ENCODE measurements around the gene OR7C2.
A peak's percentile ranks its signal among the peaks of the same experiment; 100 is the strongest.

Gene OR7C2

GRCh38 chr19:14957464-14957863 is 16.2 kb downstream of the OR7C2 start:
- peaks cover 3 to 49% (median 15%) of the 10 kb centered on the region in 5 experiments for H3K9me3 ChIP-seq (ENCODE audit: control extremely low read depth in 1 of 5, control insufficient read depth in 4 of 5, insufficient read depth in 2 of 5, low read depth in 1 of 5, low read length in 4 of 5)
- no peaks in the 10 kb centered on the region for H3K27me3 ChIP-seq (replicated peaks in 2 of 5; ENCODE audit: control insufficient read depth in 4 of 5, insufficient read depth in 5 of 5, low read length in 4 of 5)
- DNase-seq = no peak
- ChIA-PET POLR2A (no interaction called here), CTCF (interaction anchor here (1.0 kb wide), 1 partner anchor 9 kb away, joined by 3 read pairs; no protein-coding TSS in a partner anchor)
- no peak overlapping the region for H3K4me3 ChIP-seq (ENCODE audit: control insufficient read depth in 1 of 7, extremely low read depth in 1 of 7, insufficient read depth in 4 of 7, low read depth in 2 of 7, low read length in 6 of 7)
- H3K27ac ChIP-seq (ENCODE audit: insufficient read depth in 1 of 2, low read depth in 1 of 2, low read length in 2 of 2, poor library complexity in 1 of 2, severe bottlenecking in 2 of 2) = no peak overlapping the region
- peaks cover 0 to 32% (median 5%) of the 10 kb centered on the region in 4 experiments for H3K36me3 ChIP-seq (ENCODE audit: control insufficient read depth in 4 of 4, insufficient read depth in 4 of 4, low read length in 3 of 4)
- H3K4me1 ChIP-seq (ENCODE audit: control extremely low read depth in 1 of 4, control insufficient read depth in 4 of 4, insufficient read depth in 4 of 4, low read length in 3 of 4) = no peaks in the 10 kb centered on the region
- 96% methylated on average over 3 of the region's 3 CpGs for WGBS (ENCODE audit: insufficient coverage)

- no peak overlapping the region for H3K4me3 ChIP-seq (ENCODE audit: control insufficient read depth in 1 of 7, extremely low read depth in 1 of 7, insufficient read depth in 4 of 7, low read depth in 2 of 7, low read length in 6 of 7)
- peaks cover 0 to 36% (median 5%) of the 10 kb centered on the region in 4 experiments for H3K36me3 ChIP-seq (ENCODE audit: control insufficient read depth in 4 of 4, insufficient read depth in 4 of 4, low read length in 3 of 4)
- WGBS (ENCODE audit: insufficient coverage) = 100% methylated on average over 1 of the region's 1 CpG
- no peak overlapping the region for H3K27ac ChIP-seq (ENCODE audit: insufficient read depth in 1 of 2, low read depth in 1 of 2, low read length in 2 of 2, poor library complexity in 1 of 2, severe bottlenecking in 2 of 2)
- H3K27me3 ChIP-seq (replicated peaks in 2 of 5; ENCODE audit: control insufficient read depth in 4 of 5, insufficient read depth in 5 of 5, low read length in 4 of 5) = no peaks in the 10 kb centered on the region
- ChIA-PET CTCF (interaction anchor here (1.0 kb wide), 1 partner anchor 12 kb away, joined by 3 read pairs; no protein-coding TSS in a partner anchor), POLR2A (no interaction called here)
- no peaks in the 10 kb centered on the region for H3K4me1 ChIP-seq (ENCODE audit: control extremely low read depth in 1 of 4, control insufficient read depth in 4 of 4, insufficient read depth in 4 of 4, low read length in 3 of 4)
- DNase-seq = peak in 1 of 3 donors; percentile 10
- H3K9me3 ChIP-seq (ENCODE audit: control extremely low read depth in 1 of 5, control insufficient read depth in 4 of 5, insufficient read depth in 2 of 5, low read depth in 1 of 5, low read length in 4 of 5) = peaks cover 3 to 49% (median 15%) of the 10 kb centered on the region in 5 experiments
These were observed 18.0 kb downstream of the OR7C2 start for GRCh38 chr19:14959263-14959662.

- ChIA-PET POLR2A (interaction anchor here (0.6 kb wide), 1 partner anchor 90 kb away, joined by 3 read pairs; no protein-coding TSS in a partner anchor), CTCF (no interaction called here)
- H3K4me3 ChIP-seq (ENCODE audit: control insufficient read depth in 1 of 7, extremely low read depth in 1 of 7, insufficient read depth in 4 of 7, low read depth in 2 of 7, low read length in 6 of 7) = no peak overlapping the region
- peaks cover 0 to 36% (median 5%) of the 10 kb centered on the region in 4 experiments for H3K36me3 ChIP-seq (ENCODE audit: control insufficient read depth in 4 of 4, insufficient read depth in 4 of 4, low read length in 3 of 4)
- H3K27ac ChIP-seq (ENCODE audit: insufficient read depth in 1 of 2, low read depth in 1 of 2, low read length in 2 of 2, poor library complexity in 1 of 2, severe bottlenecking in 2 of 2) = no peak overlapping the region
- no peaks in the 10 kb centered on the region for H3K27me3 ChIP-seq (replicated peaks in 2 of 5; ENCODE audit: control insufficient read depth in 4 of 5, insufficient read depth in 5 of 5, low read length in 4 of 5)
- DNase-seq = no peak
- WGBS (ENCODE audit: insufficient coverage) = 97% methylated on average over 20 of the region's 24 CpGs
- peaks cover 3 to 45% (median 15%) of the 10 kb centered on the region in 5 experiments for H3K9me3 ChIP-seq (ENCODE audit: control extremely low read depth in 1 of 5, control insufficient read depth in 4 of 5, insufficient read depth in 2 of 5, low read depth in 1 of 5, low read length in 4 of 5)
- H3K4me1 ChIP-seq (ENCODE audit: control extremely low read depth in 1 of 4, control insufficient read depth in 4 of 4, insufficient read depth in 4 of 4, low read length in 3 of 4) = no peaks in the 10 kb centered on the region
These were observed 20.8 kb downstream of the OR7C2 start for GRCh38 chr19:14961956-14962685.

- POLR2A ChIA-PET = no interaction called here
- no peak for DNase-seq
- H3K4me1 ChIP-seq (ENCODE audit: control extremely low read depth in 1 of 4, control insufficient read depth in 4 of 4, insufficient read depth in 4 of 4, low read length in 3 of 4) = no peaks in the 10 kb centered on the region
- CTCF ChIA-PET = no interaction called here
- H3K36me3 ChIP-seq (ENCODE audit: control insufficient read depth in 4 of 4, insufficient read depth in 4 of 4, low read length in 3 of 4) = peaks cover 0 to 22% (median 3%) of the 10 kb centered on the region in 4 experiments
- H3K9me3 ChIP-seq (ENCODE audit: control extremely low read depth in 1 of 5, control insufficient read depth in 4 of 5, insufficient read depth in 2 of 5, low read depth in 1 of 5, low read length in 4 of 5) = no peaks in the 10 kb centered on the region
- no peak overlapping the region for H3K27ac ChIP-seq (ENCODE audit: insufficient read depth in 1 of 2, low read depth in 1 of 2, low read length in 2 of 2, poor library complexity in 1 of 2, severe bottlenecking in 2 of 2)
- peaks cover 0 to 2% (median 0%) of the 10 kb centered on the region in 5 experiments for H3K27me3 ChIP-seq (replicated peaks in 2 of 5; ENCODE audit: control insufficient read depth in 4 of 5, insufficient read depth in 5 of 5, low read length in 4 of 5)
- no peak overlapping the region for H3K4me3 ChIP-seq (ENCODE audit: control insufficient read depth in 1 of 7, extremely low read depth in 1 of 7, insufficient read depth in 4 of 7, low read depth in 2 of 7, low read length in 6 of 7)
- WGBS (ENCODE audit: insufficient coverage) = 95% methylated on average over 13 of the region's 14 CpGs
These were observed 27.0 kb downstream of the OR7C2 start for GRCh38 chr19:14968247-14968646.

- Histone ChIP-seq H3K4me3 (ENCODE audit: control insufficient read depth in 1 of 7, extremely low read depth in 1 of 7, insufficient read depth in 4 of 7, low read depth in 2 of 7, low read length in 6 of 7) (no peak overlapping the region), H3K27me3 (replicated peaks in 2 of 5; ENCODE audit: control insufficient read depth in 4 of 5, insufficient read depth in 5 of 5, low read length in 4 of 5) (peaks cover 0 to 2% (median 0%) of the 10 kb centered on the region in 5 experiments), H3K27ac (ENCODE audit: insufficient read depth in 1 of 2, low read depth in 1 of 2, low read length in 2 of 2, poor library complexity in 1 of 2, severe bottlenecking in 2 of 2) (no peak overlapping the region), H3K4me1 (ENCODE audit: control extremely low read depth in 1 of 4, control insufficient read depth in 4 of 4, insufficient read depth in 4 of 4, low read length in 3 of 4) (no peaks in the 10 kb centered on the region), H3K36me3 (ENCODE audit: control insufficient read depth in 4 of 4, insufficient read depth in 4 of 4, low read length in 3 of 4) (peaks cover 0 to 21% (median 3%) of the 10 kb centered on the region in 4 experiments), H3K9me3 (ENCODE audit: control extremely low read depth in 1 of 5, control insufficient read depth in 4 of 5, insufficient read depth in 2 of 5, low read depth in 1 of 5, low read length in 4 of 5) (no peaks in the 10 kb centered on the region)
- no peak for DNase-seq
- 84% methylated on average over 7 of the region's 7 CpGs for WGBS (ENCODE audit: insufficient coverage)
- POLR2A ChIA-PET = no interaction called here
- CTCF ChIA-PET = interaction anchor here (0.6 kb wide), 1 partner anchor 52 kb away, joined by 3 read pairs; no protein-coding TSS in a partner anchor
These were observed 30.2 kb downstream of the OR7C2 start for GRCh38 chr19:14971474-14971873.

GRCh38 chr19:14972676-14973075 is 31.4 kb downstream of the OR7C2 start:
- no peaks in the 10 kb centered on the region for H3K4me1 ChIP-seq (ENCODE audit: control extremely low read depth in 1 of 4, control insufficient read depth in 4 of 4, insufficient read depth in 4 of 4, low read length in 3 of 4)
- no peaks in the 10 kb centered on the region for H3K9me3 ChIP-seq (ENCODE audit: control extremely low read depth in 1 of 5, control insufficient read depth in 4 of 5, insufficient read depth in 2 of 5, low read depth in 1 of 5, low read length in 4 of 5)
- H3K27ac ChIP-seq (ENCODE audit: insufficient read depth in 1 of 2, low read depth in 1 of 2, low read length in 2 of 2, poor library complexity in 1 of 2, severe bottlenecking in 2 of 2) = no peak overlapping the region
- WGBS (ENCODE audit: insufficient coverage) = 94% methylated on average over 27 of the region's 27 CpGs
- POLR2A ChIA-PET = no interaction called here
- CTCF ChIA-PET = no interaction called here
- H3K27me3 ChIP-seq (replicated peaks in 2 of 5; ENCODE audit: control insufficient read depth in 4 of 5, insufficient read depth in 5 of 5, low read length in 4 of 5) = peaks cover 0 to 2% (median 0%) of the 10 kb centered on the region in 5 experiments
- DNase-seq = no peak
- no peak overlapping the region for H3K4me3 ChIP-seq (ENCODE audit: control insufficient read depth in 1 of 7, extremely low read depth in 1 of 7, insufficient read depth in 4 of 7, low read depth in 2 of 7, low read length in 6 of 7)
- H3K36me3 ChIP-seq (ENCODE audit: control insufficient read depth in 4 of 4, insufficient read depth in 4 of 4, low read length in 3 of 4) = peaks cover 0 to 21% (median 3%) of the 10 kb centered on the region in 4 experiments

- Histone ChIP-seq H3K36me3 (ENCODE audit: control insufficient read depth in 4 of 4, insufficient read depth in 4 of 4, low read length in 3 of 4) (peaks cover 0 to 21% (median 3%) of the 10 kb centered on the region in 4 experiments), H3K4me1 (ENCODE audit: control extremely low read depth in 1 of 4, control insufficient read depth in 4 of 4, insufficient read depth in 4 of 4, low read length in 3 of 4) (peaks cover 0 to 9% (median 0%) of the 10 kb centered on the region in 4 experiments), H3K9me3 (ENCODE audit: control extremely low read depth in 1 of 5, control insufficient read depth in 4 of 5, insufficient read depth in 2 of 5, low read depth in 1 of 5, low read length in 4 of 5) (no peaks in the 10 kb centered on the region), H3K27ac (ENCODE audit: insufficient read depth in 1 of 2, low read depth in 1 of 2, low read length in 2 of 2, poor library complexity in 1 of 2, severe bottlenecking in 2 of 2) (no peak overlapping the region), H3K4me3 (ENCODE audit: control insufficient read depth in 1 of 7, extremely low read depth in 1 of 7, insufficient read depth in 4 of 7, low read depth in 2 of 7, low read length in 6 of 7) (no peak overlapping the region), H3K27me3 (replicated peaks in 2 of 5; ENCODE audit: control insufficient read depth in 4 of 5, insufficient read depth in 5 of 5, low read length in 4 of 5) (peaks cover 0 to 8% (median 5%) of the 10 kb centered on the region in 5 experiments)
- ChIA-PET CTCF (no interaction called here), POLR2A (no interaction called here)
- DNase-seq = no peak
- WGBS (ENCODE audit: insufficient coverage) = 67% methylated on average over 3 of the region's 4 CpGs
These were observed 33.2 kb downstream of the OR7C2 start for GRCh38 chr19:14974488-14974887.
